Ovary (tissue), 3 donors: Measurements from ENCODE around the gene CMTM6.

Source experiments
- CTCF ChIP-seq, 3 donors: fragments of 450-650 bp in 2 of 3; fragments of 200-600 bp in 1 of 3; IDR thresholded peaks; one replicate each; pipeline versions ENCODE4 v1.5.1 to v1.8.0; 2016 to 2022; ENCODE audit warnings: antibody characterized with exemption in 3 of 3, mild to moderate bottlenecking in 1 of 3
- EP300 ChIP-seq: sonication (generic); formaldehyde crosslinking; IDR thresholded peaks from one replicate; pipeline ENCODE4 v1.6.1; 2017; ENCODE audit warnings: antibody characterized with exemption
- POLR2A ChIP-seq: fragments of 450-650 bp; IDR thresholded peaks from one replicate; pipeline ENCODE4 v1.6.1; 2017; ENCODE audit warnings: antibody characterized with exemption, mild to moderate bottlenecking, moderate library complexity
- donor health status: DM: no; HTN: no; CAD: no.

- TF ChIP-seq CTCF (IDR thresholded peaks at IDR 0.05) (no peak), EP300 (no peak), POLR2A (no peak)
These were observed 28.5 kb downstream of the CMTM6 start for GRCh38 chr3:32474201-32474600.
